Esophagus squamous epithelium (tissue), 4 donors: Measurements from ENCODE around the gene RNF149.
"Not testable (repeated sequence)": the region's sequence is repeated elsewhere in the genome, so short reads cannot be mapped to it uniquely, and the experiment has no call there.

Source experiments
- POLR2A ChIP-seq, 4 donors: fragments of 450-650 bp; IDR thresholded peaks; one replicate each; pipeline ENCODE4 v1.6.1; 2017; ENCODE audit warnings: antibody characterized with exemption in 4 of 4, mild to moderate bottlenecking in 4 of 4, moderate library complexity in 3 of 4
- TF ChIP-seq, protein P1 (sequence below), 6 experiments: fragments of 450-650 bp in 4 of 6; fragments of 200-600 bp in 2 of 6; sonication (generic) in 2 of 6; IDR thresholded peaks; one replicate each; pipeline ENCODE4 v1.5.1; 2016 to 2019; ENCODE audit warnings: antibody characterized with exemption in 6 of 6, mild to moderate bottlenecking in 4 of 6, moderate library complexity in 4 of 6

DNA sequence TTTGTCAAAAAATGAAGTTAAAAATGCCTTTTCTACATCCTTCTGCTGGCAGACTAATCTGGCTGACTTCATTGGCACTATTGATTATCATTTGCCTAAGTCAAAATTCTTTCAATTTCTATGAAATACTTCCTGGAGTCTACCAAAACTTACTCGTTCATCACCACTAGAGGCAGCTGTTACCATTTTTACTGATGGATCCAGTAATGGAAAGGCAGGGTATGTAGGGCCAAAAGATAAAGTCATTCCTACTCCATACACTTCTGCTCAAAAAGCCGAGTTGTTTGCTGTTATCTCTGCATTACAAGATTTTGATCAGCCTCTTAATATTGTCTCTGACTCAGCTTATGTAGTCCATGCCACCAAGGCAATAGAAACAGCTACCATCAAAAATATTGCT, 67.8 kb downstream of the RNF149 start:
- TF ChIP-seq, protein P1, sequence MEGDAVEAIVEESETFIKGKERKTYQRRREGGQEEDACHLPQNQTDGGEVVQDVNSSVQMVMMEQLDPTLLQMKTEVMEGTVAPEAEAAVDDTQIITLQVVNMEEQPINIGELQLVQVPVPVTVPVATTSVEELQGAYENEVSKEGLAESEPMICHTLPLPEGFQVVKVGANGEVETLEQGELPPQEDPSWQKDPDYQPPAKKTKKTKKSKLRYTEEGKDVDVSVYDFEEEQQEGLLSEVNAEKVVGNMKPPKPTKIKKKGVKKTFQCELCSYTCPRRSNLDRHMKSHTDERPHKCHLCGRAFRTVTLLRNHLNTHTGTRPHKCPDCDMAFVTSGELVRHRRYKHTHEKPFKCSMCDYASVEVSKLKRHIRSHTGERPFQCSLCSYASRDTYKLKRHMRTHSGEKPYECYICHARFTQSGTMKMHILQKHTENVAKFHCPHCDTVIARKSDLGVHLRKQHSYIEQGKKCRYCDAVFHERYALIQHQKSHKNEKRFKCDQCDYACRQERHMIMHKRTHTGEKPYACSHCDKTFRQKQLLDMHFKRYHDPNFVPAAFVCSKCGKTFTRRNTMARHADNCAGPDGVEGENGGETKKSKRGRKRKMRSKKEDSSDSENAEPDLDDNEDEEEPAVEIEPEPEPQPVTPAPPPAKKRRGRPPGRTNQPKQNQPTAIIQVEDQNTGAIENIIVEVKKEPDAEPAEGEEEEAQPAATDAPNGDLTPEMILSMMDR (IDR thresholded peaks at IDR 0.05): peak in 5 of 6 experiments; percentile 28 to 59 (median 42)
- not testable (repeated sequence) for TF ChIP-seq POLR2A (IDR thresholded peaks at IDR 0.05)
